Neural cell (in vitro differentiated cells): ENCODE measurements around the gene JMJD6.

Experiments used
- EZH2 ChIP-seq: fragments of 200-600, 300-800 bp; shearing (Covaris generic), sonication (generic); IDR thresholded peaks from 2 replicates; pipeline ENCODE4 v1.6.1; 2014; ENCODE audit warnings: antibody characterized with exemption, low read length, borderline replicate concordance, mild to moderate bottlenecking; ENCODE audit not compliant: insufficient read depth, poor library complexity, severe bottlenecking
- TF ChIP-seq, protein P1 (sequence below): fragments of 450-650 bp; IDR thresholded peaks from 2 replicates; pipeline ENCODE4 v1.5.1; 2014; ENCODE audit warnings: antibody characterized with exemption, mild to moderate bottlenecking, moderate library complexity; ENCODE audit not compliant: poor library complexity, severe bottlenecking

- TF ChIP-seq, protein P1, sequence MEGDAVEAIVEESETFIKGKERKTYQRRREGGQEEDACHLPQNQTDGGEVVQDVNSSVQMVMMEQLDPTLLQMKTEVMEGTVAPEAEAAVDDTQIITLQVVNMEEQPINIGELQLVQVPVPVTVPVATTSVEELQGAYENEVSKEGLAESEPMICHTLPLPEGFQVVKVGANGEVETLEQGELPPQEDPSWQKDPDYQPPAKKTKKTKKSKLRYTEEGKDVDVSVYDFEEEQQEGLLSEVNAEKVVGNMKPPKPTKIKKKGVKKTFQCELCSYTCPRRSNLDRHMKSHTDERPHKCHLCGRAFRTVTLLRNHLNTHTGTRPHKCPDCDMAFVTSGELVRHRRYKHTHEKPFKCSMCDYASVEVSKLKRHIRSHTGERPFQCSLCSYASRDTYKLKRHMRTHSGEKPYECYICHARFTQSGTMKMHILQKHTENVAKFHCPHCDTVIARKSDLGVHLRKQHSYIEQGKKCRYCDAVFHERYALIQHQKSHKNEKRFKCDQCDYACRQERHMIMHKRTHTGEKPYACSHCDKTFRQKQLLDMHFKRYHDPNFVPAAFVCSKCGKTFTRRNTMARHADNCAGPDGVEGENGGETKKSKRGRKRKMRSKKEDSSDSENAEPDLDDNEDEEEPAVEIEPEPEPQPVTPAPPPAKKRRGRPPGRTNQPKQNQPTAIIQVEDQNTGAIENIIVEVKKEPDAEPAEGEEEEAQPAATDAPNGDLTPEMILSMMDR: no peak
- TF ChIP-seq EZH2: no peak
These were observed 4.1 kb downstream of the JMJD6 start for GRCh38 chr17:76722279-76722678.
